PC-9 (cell line): ENCODE results near the gene TTC39B. TPM values are rescaled to one million over a fixed set of nuclear protein-coding genes. Genes with fewer than 3 reads are reported as not detected.
A peak's percentile ranks its signal among the peaks of the same experiment; 100 is the strongest.

Source experiments
- BruUV-seq: library from RNA; stranded (reverse); fragments of 400-500 nt; replicated peaks from 2 replicates; lab custom pipeline; 2021; lab: Mats Ljungman, UMichigan
- CTCF ChIA-PET: fragments of 300-600 bp; sonication (Branson Sonifier 250); formaldehyde crosslinking; loops from one replicate; lab custom pipeline; 2022; ENCODE audit warnings: antibody characterized with exemption; lab: Charles Lee
- POLR2A ChIA-PET: fragments of 300-600 bp; sonication (Branson Sonifier 250); formaldehyde crosslinking; loops from one replicate; lab custom pipeline; 2022; ENCODE audit warnings: antibody characterized with exemption; ENCODE audit not compliant: unreplicated experiment; lab: Charles Lee
- DNase-seq, 2 experiments: peaks; one replicate each; pipeline versions ENCODE4 v3.0.0 to v3.0.0-alpha.2; 2015 to 2022; ENCODE audit warnings: mixed read lengths in 1 of 2
- H2AFZ ChIP-seq: fragments of 200-600 bp; sonication (generic); 2 replicates; pipeline ENCODE4 v1.8.1; 2017; ENCODE audit warnings: antibody characterized with exemption
- H3F3A ChIP-seq: fragments of 200-600 bp; sonication (generic); 2 replicates; pipeline ENCODE4 v1.8.1; 2017; ENCODE audit warnings: antibody characterized with exemption, mild to moderate bottlenecking, low read depth; ENCODE audit not compliant: insufficient read depth
- H3K27ac ChIP-seq: fragments of 200-600 bp; sonication (generic); 2 replicates; pipeline ENCODE4 v1.6.1; 2016; ENCODE audit warnings: mixed run types
- H3K27me3 ChIP-seq: fragments of 200-600 bp; sonication (generic); 2 replicates; pipeline ENCODE4 v1.6.1; 2016; ENCODE audit warnings: low read depth, mixed run types; ENCODE audit not compliant: insufficient read depth
- H3K36me3 ChIP-seq: fragments of 200-600 bp; sonication (generic); 2 replicates; pipeline ENCODE4 v1.6.1; 2016; ENCODE audit warnings: low read depth, mixed run types
- H3K4me1 ChIP-seq: fragments of 200-600 bp; sonication (generic); replicated peaks from 2 replicates; pipeline ENCODE4 v1.6.1; 2016; ENCODE audit warnings: mixed run types; ENCODE audit not compliant: insufficient read depth
- H3K4me2 ChIP-seq: fragments of 200-600 bp; sonication (generic); 2 replicates; pipeline ENCODE4 v1.6.1; 2017; ENCODE audit warnings: mixed run types
- H3K4me3 ChIP-seq: fragments of 200-600 bp; sonication (generic); 2 replicates; pipeline ENCODE4 v1.6.1; 2016; ENCODE audit warnings: mixed run types
- H3K79me2 ChIP-seq: fragments of 200-600 bp; sonication (generic); 2 replicates; pipeline ENCODE4 v1.6.1; 2017; ENCODE audit warnings: low read depth, mixed run types
- H3K9me2 ChIP-seq: fragments of 200-600 bp; sonication (generic); 2 replicates; pipeline ENCODE4 v1.8.1; 2017; ENCODE audit warnings: mild to moderate bottlenecking; ENCODE audit not compliant: insufficient read depth
- H3K9me3 ChIP-seq: fragments of 200-600 bp; sonication (generic); 2 replicates; pipeline ENCODE4 v1.8.1; 2016; ENCODE audit warnings: low read depth; ENCODE audit not compliant: insufficient read depth
- H4K20me1 ChIP-seq: fragments of 200-600 bp; sonication (generic); 2 replicates; pipeline ENCODE4 v1.8.1; 2017; ENCODE audit not compliant: insufficient read depth
- EZH2 ChIP-seq: fragments of 200-600 bp; sonication (generic); IDR thresholded peaks from 2 replicates; pipeline ENCODE4 v1.8.0; 2017; ENCODE audit warnings: antibody characterized with exemption, low read depth
- intact Hi-C: fragments of 100-400 bp; cut with micrococcal nuclease; formaldehyde crosslinking; loops from one replicate; pipeline ENCODE4 v1.10.0; 2022; ENCODE audit not compliant: unreplicated experiment
- total RNA-seq: library from RNA; stranded (reverse); gene quantifications from 2 replicates; pipeline ENCODE4 v1.2.3, GENCODE V29; 2021
- TF ChIP-seq, protein P1 (sequence below): fragments of 200-600 bp; sonication (generic); conservative IDR thresholded peaks from 2 replicates; pipeline ENCODE4 v1.6.1; 2017; ENCODE audit warnings: mixed run types, antibody characterized with exemption, mild to moderate bottlenecking, moderate library complexity

TTC39B gene
- total RNA-seq, 1 experiment from 2014 or later, result 8.8 TPM

- Histone ChIP-seq H3K79me2 (no peaks in the 10 kb centered on the region), H3F3A (no peaks in the 10 kb centered on the region), H3K4me3 (no peak overlapping the region), H3K4me2 (no peak overlapping the region), H3K4me1 (no peaks in the 10 kb centered on the region), H3K36me3 (no peaks in the 10 kb centered on the region), H3K27ac (no peak overlapping the region), H3K9me3 (no peaks in the 10 kb centered on the region), H3K27me3 (no peaks in the 10 kb centered on the region), H2AFZ (no peak overlapping the region), H4K20me1 (no peaks in the 10 kb centered on the region), H3K9me2 (no peaks in the 10 kb centered on the region)
- no peak for DNase-seq
- TF ChIP-seq EZH2, result no peak
- TF ChIP-seq, protein P1, sequence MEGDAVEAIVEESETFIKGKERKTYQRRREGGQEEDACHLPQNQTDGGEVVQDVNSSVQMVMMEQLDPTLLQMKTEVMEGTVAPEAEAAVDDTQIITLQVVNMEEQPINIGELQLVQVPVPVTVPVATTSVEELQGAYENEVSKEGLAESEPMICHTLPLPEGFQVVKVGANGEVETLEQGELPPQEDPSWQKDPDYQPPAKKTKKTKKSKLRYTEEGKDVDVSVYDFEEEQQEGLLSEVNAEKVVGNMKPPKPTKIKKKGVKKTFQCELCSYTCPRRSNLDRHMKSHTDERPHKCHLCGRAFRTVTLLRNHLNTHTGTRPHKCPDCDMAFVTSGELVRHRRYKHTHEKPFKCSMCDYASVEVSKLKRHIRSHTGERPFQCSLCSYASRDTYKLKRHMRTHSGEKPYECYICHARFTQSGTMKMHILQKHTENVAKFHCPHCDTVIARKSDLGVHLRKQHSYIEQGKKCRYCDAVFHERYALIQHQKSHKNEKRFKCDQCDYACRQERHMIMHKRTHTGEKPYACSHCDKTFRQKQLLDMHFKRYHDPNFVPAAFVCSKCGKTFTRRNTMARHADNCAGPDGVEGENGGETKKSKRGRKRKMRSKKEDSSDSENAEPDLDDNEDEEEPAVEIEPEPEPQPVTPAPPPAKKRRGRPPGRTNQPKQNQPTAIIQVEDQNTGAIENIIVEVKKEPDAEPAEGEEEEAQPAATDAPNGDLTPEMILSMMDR, result peak; percentile 53; the same call in 1 of the 2 replicates
- ChIA-PET POLR2A (interaction anchor here (0.7 kb wide), 1 partner anchor 1104 kb away, joined by 3 read pairs; no protein-coding TSS in a partner anchor), CTCF (interaction anchor here (0.6 kb wide), 1 partner anchor 26 kb away, joined by 3 read pairs; no protein-coding TSS in a partner anchor)
- intact Hi-C loops, result no loop called here
- BruUV-seq, result no TSS peak
Observed at GRCh38 chr9:15231788-15232635, 75.0 kb downstream of the TTC39B start.

DNA sequence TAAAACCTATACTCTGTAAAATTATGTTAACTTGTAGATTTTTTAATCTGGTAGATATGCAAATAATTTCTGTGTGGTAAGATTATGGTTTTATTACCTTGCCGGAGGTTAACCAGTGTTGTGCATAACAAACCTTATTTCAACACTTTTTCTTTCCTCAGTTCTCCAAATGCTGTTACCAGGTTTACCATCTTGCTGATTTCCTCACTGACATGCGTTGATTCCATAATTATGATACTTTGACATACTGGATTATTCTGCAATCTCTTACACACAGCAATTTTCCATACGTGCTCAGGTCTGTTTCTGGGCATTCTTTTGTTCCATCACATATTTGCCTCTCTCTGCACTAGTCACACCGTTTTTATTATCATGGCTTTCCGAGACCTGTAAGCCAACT, 77.6 kb downstream of the TTC39B start:
- no peaks in the 10 kb centered on the region for H3K79me2 ChIP-seq
- H3K27me3 ChIP-seq, result no peaks in the 10 kb centered on the region
- ChIA-PET CTCF (no interaction called here), POLR2A (no interaction called here)
- H3K9me2 ChIP-seq, result no peaks in the 10 kb centered on the region
- no peak overlapping the region for H3K4me2 ChIP-seq
- intact Hi-C loops, result no loop called here
- no peak overlapping the region for H3K4me3 ChIP-seq
- no peaks in the 10 kb centered on the region for H3K9me3 ChIP-seq
- no peaks in the 10 kb centered on the region for H3K4me1 ChIP-seq
- TF ChIP-seq, protein P1, result no peak
- no peak for TF ChIP-seq EZH2
- no peak overlapping the region for H3K27ac ChIP-seq
- no peaks in the 10 kb centered on the region for H3K36me3 ChIP-seq
- no peak for DNase-seq
- no peaks in the 10 kb centered on the region for H4K20me1 ChIP-seq
- no peak overlapping the region for H2AFZ ChIP-seq
- no TSS peak for BruUV-seq
- no peaks in the 10 kb centered on the region for H3F3A ChIP-seq

DNA sequence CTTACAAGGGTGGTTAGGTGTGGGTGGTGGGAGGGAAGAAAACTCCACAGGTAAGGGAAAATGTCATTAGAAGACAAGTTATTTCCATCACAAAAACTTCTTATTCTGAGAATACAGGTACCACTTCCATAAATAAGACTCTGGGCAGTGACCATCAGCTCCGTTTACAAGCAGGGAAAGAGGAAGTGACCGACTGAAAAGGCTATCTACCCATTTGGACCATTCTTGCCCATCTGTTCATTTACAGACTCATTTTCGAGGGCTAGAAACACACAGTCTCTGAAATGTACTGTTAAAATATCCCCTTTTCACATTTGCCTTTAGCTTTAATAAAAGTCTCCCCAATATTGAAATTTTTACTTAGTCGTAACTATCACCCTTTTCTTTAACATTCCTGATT, 79.5 kb downstream of the TTC39B start:
- no peak overlapping the region for H2AFZ ChIP-seq

More for the DNA sequence above, 79.5 kb downstream of the TTC39B start:
- BruUV-seq, result no TSS peak
- H3K27ac ChIP-seq, result no peak overlapping the region
- intact Hi-C loops, result no loop called here
- ChIA-PET CTCF (no interaction called here), POLR2A (no interaction called here)
- no peak overlapping the region for H3K4me2 ChIP-seq
- no peaks in the 10 kb centered on the region for H3K9me3 ChIP-seq
- H3K4me1 ChIP-seq, result no peaks in the 10 kb centered on the region
- no peaks in the 10 kb centered on the region for H3K36me3 ChIP-seq
- H3K9me2 ChIP-seq, result no peaks in the 10 kb centered on the region
- TF ChIP-seq EZH2, result no peak
- TF ChIP-seq, protein P1, result no peak
- H3K79me2 ChIP-seq, result no peaks in the 10 kb centered on the region
- no peak overlapping the region for H3K4me3 ChIP-seq
- no peak for DNase-seq
- no peaks in the 10 kb centered on the region for H4K20me1 ChIP-seq
- no peaks in the 10 kb centered on the region for H3F3A ChIP-seq
- H3K27me3 ChIP-seq, result no peaks in the 10 kb centered on the region
